Daoy (cell line): ENCODE data around the gene SLC26A3. TPM values are rescaled to one million over a fixed set of nuclear protein-coding genes. Genes with fewer than 3 reads are reported as not detected.

Experiments used
- DNase-seq: peaks from one replicate; pipeline ENCODE4 v3.0.0-alpha.2; 2015; ENCODE audit warnings: low read depth
- total RNA-seq: library from RNA; depleted of rRNA; stranded (reverse); fragments of >200 nt; shearing (Covaris generic); gene quantifications from 2 replicates; pipeline ENCODE4 v1.2.3, GENCODE V29; 2014

The SLC26A3 gene
- total RNA-seq, 1 experiment from 2014 or later = not detected

GRCh38 chr7:107816011-107816566 is 13.1 kb upstream of the SLC26A3 start:
- DNase-seq = no peak

- DNase-seq = no peak
Observed at GRCh38 chr7:107815254-107815882, 12.3 kb upstream of the SLC26A3 start.

DNA sequence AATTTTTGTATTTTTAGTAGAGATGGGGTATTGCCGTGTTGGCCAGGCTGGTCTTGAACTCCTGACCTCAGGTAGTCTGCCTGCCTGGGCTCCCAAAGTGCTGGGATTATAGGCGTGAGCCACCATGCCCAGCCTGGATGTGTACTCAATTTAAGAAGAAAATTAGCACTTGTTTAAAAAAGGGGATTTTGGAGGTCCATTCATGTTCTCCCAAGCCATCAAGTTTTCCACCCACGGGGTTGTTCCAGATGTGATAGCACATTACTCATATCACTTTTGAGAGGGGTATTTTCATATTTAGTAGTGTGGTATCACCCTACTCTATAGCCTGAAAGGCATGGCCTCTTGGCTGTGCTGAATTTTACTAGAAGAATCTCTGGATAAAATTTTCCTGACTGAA is 10.5 kb upstream of the SLC26A3 start:
- no peak for DNase-seq

DNA sequence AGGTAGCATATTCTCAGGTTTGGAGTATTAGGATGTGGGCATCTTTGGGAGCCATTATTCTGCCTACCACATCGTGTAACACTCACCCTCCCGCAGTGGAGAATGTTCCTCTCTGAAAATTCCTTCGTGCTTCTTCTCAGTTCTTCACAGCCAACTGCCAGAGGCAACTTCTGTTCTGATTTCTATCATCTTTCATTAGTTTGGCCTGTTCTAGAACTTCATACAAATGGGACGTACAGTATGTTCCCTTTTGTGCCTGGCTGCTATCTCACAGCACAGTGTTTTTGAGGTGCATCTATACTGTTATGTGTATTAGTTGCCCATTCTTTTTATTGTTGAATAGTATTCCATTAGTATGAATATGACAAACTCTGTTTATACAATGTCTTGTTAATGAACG is 8.9 kb upstream of the SLC26A3 start:
- DNase-seq = no peak

- no peak for DNase-seq
Observed at GRCh38 chr7:107810626-107811025, 7.6 kb upstream of the SLC26A3 start.

- DNase-seq = no peak
Observed at GRCh38 chr7:107809179-107809578, 6.2 kb upstream of the SLC26A3 start.

- DNase-seq = no peak
Observed at GRCh38 chr7:107799647-107800264, 3.3 kb downstream of the SLC26A3 start.

DNA sequence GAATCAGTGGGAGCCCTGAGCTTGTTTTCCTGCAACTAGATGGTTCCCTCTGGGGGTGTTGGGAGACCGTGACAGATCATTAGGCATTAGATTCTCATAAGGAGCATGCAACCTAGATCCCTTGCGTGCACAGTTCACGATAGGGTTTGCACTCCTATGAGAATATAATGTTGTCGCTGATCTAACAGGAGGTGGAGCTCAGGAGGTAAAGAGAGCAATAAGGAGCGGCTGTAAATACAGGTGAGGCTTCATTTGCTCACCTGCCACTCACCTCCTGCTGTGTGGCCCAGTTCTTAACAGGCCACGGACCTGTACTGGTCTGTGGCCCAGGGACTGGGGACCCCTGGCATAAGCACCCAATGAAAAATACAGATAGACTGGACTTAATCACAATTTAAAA is 10.7 kb downstream of the SLC26A3 start:
- DNase-seq = no peak

DNA sequence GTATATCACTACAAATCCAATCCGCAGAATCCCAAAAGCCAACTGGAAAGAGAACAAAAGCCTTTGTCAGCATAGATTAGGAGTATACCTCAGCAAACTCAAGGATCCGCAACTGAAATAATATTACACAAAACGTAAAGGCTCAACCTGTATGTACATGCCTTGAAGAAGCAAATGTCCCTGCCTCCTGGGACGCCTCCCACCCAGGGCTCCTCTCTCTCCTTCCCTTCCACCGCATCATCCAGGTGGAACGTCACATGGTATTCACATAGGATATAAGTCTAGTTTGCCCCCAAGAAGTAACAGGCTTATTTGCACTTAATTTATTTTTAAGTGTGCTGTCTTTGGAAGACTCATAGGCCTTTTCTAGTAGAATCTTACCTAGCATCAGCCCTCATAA is 13.4 kb downstream of the SLC26A3 start:
- DNase-seq = no peak

DNA sequence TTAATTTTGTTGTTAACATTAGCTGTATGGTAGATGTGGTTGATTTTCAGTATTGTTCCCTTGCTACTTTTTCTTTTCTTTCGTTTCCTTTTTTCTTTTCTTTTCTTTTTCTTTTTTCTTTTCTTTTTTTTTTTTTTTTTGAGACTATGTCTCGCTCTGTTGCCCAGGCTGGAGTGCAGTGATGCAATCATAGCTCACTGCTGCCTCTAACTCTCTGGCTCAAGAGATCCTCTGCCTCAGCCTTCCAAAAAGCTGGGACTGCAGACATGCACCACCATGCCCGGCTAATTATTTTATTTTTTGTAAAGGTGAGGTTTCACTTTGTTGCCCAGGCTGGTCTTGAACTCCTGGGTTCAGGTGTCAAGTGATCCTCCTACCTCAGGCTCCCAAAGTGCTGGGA is 14.4 kb downstream of the SLC26A3 start:
- DNase-seq = no peak

- no peak for DNase-seq
Observed at GRCh38 chr7:107788216-107788615, 14.8 kb downstream of the SLC26A3 start.

DNA sequence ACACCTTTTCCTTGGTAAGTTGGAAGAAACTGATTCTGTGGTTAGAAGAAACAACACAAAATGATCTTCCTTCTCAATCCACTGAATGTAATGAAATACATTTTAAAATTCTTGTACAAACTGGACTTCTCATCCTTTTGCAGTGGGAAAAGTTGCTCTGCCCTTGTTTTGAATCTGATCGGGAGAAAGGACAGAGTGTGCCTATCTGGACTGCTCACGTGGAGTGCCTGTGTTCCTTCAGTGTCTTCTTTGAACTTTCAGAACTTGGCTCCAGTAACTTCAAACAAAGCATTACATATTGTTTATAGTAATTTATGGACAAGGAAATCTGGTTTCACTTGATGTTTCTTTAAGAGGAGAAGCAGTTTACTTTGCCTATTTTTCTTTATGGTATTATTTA is 17.1 kb downstream of the SLC26A3 start:
- no peak for DNase-seq

DNA sequence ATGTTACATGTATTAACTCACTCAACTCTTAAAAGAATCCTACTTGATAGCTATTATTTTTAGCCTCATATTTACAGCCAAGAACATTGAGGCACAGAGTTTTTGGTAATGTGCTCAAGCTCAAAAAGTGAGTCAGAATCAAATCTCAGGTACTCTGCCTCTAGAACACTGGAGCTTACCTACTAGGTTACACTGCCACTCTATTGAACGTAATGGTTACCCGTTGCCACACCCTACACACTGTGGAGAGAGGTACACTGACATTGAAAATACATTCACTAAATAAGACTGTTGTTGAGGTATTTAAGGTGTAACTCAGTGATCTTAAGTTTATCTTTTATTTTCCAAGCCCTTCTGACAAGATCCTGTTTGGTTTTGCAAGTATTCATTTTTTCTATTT is 17.9 kb downstream of the SLC26A3 start:
- DNase-seq = no peak

DNA sequence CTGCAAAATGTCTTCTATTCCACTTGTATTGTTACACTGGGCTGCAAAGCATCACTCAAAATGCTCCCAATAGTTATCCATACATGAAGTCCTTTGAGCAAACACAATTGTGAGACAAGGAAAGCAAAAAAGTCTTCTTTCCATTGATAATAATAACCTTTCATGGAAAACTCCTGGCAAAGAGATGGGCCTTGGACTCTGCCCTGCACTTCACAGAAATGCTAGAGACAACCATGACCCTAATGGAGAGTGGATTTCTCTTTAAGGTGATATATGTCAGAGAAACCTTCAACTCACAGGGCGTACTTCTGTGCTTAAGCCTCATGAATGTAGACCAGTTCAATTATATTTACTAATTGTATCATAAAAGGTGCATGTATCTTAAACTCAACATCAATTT is 19.4 kb downstream of the SLC26A3 start:
- DNase-seq = no peak

- no peak for DNase-seq
Observed at GRCh38 chr7:107782374-107782773, 20.6 kb downstream of the SLC26A3 start.

- DNase-seq = no peak
Observed at GRCh38 chr7:107779647-107780099, 23.4 kb downstream of the SLC26A3 start.

DNA sequence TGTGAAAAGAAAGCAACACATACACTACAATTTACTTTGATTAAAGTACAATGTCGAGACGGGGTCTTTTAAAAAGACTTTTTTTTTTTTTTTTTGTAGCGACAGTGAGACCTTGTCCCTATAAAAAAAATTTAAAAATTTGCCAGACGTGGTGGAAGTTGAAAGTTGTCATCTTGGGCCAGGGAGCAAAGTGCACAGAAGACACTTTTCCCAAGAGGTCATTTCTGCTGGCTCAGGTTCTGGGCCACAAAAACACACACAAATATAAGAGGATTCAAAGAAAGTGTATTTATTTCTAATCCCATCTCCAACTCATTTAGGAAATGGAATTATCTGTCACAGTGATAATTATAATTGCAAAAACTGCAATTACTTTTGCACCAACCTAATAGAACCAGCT is 24.7 kb downstream of the SLC26A3 start:
- no peak for DNase-seq

- no peak for DNase-seq
Observed at GRCh38 chr7:107777702-107778101, 25.3 kb downstream of the SLC26A3 start.

- no peak for DNase-seq
Observed at GRCh38 chr7:107773027-107773426, 30.0 kb downstream of the SLC26A3 start.

DNA sequence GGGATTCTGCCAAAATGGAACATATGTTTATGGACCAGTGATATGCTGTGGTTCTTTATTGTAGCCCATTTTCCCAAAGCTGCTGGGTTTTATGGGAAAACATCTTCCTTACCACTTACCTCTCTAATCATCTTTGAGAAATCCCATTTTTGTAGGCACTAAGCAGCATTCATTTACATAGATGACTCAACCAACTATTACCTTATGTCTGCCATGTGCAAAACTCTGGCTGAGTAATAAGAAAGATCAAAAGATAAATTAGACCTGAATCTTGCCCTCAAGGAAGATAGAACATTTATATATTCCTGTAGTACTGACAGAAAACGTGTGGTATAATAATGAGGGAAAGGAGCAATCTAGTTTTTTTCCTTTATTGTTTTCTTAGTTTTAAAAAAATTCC is 34.8 kb downstream of the SLC26A3 start:
- no peak for DNase-seq

GRCh38 chr7:107767391-107767790 is 35.6 kb downstream of the SLC26A3 start:
- DNase-seq = no peak

DNA sequence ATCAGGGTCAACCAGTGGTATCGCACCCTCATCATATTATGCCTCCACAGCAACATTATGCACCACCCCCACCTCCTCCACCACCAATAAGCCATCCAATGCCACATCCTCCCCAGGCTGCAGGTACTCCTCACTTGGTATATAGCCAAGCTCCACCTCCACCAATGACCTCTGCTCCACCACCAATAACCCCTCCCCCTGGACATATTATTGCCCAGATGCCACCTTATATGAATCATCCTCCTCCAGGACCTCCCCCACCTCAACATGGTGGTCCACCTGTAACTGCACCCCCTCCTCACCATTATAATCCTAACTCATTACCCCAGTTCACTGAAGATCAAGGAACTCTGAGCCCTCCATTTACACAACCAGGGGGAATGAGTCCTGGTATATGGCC is 44.4 kb downstream of the SLC26A3 start:
- no peak for DNase-seq

GRCh38 chr7:107754642-107755041 is 48.4 kb downstream of the SLC26A3 start:
- DNase-seq = no peak

DNA sequence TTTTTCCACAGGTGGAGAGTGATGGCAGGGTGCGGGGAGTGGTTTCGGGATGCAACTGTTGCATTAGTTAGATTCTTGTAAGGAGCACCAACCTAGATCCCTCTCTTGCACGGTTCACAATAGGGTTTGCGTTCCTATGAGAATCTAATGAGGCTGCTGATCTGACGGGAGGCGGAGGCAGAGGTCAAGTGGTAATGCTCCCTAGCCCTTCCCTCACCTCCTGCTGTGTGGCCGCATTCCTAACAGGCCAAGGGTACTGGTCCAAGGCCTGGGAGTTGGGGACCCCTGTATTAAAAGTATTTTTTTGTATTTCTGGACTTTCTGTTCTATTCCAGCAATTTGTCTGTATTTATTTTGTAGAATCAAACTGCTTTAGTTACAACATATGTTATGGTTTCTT is 51.9 kb downstream of the SLC26A3 start:
- no peak for DNase-seq
